SK-N-DZ (cell line): ENCODE data around the gene IMMP2L.

Experiments
- DNase-seq: peaks from one replicate; pipeline ENCODE4 v3.0.0-alpha.2; 2015; ENCODE audit warnings: low spot score

Gene IMMP2L

DNA sequence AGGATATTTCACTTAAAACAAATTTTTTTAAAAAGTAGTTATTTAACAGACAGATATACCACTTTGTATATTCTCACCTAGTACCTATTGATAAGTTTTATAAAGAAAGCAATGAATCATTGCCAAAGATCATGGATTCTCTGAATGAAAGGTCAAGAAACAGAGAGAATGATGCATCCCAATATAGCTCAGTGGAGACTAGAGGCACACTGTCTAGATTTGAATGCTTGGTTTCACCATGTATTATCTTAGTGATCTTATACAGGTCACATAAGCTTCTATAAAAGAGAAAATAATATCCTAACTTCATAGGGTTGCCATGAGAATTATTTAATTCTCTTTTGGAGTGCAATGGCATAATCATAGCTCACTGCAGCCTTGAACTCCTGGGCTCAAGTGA is 558.4 kb downstream of the IMMP2L start:
- no peak for DNase-seq

DNA sequence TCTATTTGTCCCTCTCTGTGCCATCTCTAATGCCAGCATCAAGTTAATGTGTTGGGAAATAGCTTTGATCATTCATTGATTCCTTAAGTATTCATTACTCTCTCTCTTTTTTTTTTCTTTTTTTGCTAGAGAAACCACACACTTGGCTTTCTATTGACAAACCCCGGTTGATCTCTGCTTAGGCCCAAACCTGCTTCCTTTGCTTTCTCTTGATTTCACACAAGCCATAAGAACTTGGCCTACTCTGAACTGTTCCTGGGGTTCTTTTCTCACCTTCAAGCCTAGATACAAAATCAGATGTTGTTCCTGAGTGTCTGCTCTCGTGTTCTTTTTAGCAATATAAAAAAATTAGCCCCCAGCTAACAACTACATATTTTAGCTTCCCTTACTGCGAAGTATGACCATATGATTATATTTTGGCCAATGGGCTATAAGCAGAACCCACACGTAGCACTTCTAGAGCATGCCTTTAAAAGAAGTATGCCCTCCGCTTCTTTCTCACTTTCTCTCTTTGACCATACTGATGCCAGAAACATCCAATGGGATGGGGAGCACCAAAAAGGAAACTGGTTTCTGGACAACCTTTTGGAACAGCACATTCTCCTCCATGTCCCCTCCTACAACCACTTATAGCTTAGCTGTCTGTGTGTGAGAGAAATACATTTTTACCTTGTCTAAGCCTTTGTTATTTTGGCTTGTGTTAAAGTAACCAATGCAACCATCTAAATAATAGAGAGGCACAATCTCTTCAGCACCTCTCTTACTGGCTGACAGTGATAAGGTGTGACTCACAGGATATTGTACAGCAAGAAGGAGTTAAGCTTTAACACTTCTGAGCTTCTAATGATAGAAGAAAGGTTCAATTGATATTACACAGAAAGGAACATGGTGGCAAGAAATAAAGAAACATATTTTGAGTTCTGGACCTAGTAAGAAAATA is 568.0 kb downstream of the IMMP2L start:
- DNase-seq = no peak

DNA sequence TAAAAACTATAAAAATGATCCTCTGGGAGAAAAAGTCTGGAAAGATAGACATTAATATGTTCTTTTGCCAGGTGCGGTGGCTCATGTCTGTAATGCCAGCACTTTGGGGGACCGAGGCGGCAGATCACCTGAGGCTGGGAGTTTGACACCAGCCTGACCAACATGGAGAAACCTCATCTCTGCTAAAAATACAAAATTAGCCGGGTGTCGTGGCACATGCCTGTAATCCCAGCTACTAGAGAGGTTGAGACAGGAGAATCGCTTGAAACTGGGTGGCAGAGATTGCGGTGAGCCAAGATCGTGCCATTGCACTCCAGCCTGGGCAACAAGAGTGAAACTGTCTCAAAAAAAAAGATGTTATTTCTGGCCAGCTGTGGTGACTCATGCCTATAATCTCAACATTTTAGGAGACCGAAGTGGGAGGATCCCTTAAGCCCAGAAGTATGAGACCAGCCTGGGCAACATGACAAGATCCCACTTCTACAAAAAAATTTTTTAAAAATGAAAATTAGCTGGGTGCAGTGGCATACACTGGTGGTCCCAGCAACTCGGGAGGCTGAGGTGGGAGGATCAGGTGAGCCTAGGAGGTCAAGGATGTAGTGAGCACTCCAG is 573.3 kb downstream of the IMMP2L start:
- no peak for DNase-seq

DNA sequence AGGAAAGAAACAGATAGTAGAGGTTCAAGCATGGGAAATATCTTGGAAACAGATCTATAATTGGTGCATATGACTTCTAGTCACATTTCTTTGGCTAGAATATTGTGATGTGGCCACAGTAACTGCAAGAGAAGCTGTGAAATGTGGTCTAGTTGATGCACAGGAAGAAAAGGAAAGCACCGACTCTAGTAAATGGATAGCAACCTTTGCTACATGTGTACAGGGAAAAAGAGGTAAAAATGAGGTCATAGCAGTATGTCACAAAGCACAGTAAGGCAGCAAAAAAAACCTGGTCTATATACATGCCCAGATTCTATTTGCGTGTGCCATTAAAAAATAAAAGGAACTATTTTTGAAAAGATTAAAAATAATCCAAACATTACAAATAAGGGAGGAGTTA is 573.9 kb downstream of the IMMP2L start:
- DNase-seq = no peak

DNA sequence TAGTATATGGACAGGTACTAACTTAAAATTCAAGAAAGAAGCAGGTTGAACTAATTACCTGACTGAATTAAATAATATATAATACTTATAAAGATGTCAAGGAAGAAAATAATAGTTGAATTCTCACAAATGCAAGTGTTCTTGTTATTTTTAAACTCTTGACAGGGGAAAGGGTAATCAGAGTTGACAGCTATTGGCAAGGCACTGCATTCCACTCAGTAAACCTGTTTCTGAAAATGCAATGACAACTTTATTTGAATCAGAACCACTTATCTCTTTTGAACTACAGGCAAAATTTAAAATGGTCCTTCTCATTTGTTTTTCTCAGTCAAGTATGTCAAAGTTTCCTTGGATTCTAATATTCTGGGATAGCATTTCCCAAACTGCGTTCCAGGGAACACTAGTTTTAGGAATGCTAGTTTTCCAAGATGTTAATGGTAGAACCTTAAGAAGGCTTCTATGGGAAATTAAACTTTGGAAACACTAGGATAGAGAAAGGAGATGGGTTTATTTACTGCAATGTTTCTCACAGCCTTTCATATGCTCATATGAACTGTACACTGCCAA is 575.1 kb downstream of the IMMP2L start:
- DNase-seq = no peak

DNA sequence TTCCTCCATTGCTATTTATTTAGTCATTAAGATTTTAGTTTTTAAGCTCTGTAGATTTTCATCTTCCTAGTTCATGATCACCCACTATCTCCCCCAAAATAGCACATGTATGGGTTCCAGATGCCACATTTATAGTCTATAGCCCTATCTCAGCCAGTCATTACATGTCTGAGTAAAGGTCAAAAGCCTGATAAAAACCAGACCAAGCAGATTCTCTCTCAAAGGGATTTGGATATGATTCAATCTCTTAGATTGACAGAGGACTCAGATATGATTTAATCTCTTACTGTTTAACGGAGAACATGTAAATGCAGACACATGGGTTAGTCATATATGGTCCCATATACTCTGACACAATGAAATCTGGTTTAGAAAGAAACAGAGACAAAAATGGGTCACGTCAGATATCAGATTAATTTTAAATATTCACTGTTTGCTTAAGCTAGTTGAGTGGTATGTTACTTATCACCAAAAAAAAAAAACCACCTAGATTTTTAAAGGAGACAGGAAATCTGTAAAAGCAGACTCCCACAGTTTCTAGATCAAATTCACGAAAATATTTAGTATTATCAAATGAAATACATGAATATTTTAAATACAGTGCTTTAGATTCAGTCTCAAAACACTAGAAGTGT is 578.4 kb downstream of the IMMP2L start:
- peak; percentile 97 for DNase-seq

DNA sequence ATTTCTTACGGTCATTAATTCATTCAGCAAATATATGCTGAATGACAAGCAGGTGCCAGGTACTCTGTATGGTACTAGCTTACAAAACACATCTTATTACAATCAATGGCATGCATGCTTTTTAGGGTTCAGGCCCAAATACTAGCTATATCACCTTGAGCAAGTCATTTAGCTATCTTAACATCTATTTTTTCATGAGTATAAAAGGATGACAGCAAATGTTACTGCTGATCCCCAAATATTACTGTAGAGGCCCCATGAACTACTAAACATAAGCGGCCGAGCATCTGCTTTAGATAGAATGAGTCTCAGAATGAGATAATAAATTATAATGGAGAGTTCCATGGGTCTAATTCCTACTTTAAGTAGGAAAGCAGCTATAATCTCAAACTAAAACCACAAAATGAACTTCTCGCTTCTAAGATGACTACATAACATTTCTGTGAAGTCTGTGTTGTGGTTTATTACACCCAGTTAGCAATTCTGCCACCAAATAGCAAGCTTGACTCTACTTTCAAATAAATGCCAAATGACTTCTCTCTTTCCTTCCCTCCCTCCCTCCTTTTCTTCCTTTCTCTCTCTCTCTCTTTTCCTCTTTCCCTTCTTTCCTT is 585.1 kb downstream of the IMMP2L start:
- no peak for DNase-seq

DNA sequence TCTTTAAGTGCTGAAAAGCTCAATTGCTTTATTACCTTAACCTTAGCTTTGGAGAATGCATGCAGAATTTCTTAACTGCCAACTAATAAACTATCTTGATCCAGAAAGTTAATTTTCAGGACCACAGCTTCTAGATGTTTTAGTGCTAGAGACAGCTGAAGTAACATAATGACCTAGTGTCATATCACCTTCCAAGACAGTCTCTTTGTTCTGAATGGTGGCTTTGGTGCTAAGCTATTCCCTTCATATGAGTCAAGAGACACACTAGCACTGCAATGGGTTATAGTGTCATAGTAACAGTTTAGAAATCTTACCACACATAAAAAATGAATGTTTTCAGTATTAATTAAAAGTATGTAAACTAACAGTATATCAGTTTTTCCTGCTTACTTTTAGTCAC is 586.8 kb downstream of the IMMP2L start:
- no peak for DNase-seq

DNA sequence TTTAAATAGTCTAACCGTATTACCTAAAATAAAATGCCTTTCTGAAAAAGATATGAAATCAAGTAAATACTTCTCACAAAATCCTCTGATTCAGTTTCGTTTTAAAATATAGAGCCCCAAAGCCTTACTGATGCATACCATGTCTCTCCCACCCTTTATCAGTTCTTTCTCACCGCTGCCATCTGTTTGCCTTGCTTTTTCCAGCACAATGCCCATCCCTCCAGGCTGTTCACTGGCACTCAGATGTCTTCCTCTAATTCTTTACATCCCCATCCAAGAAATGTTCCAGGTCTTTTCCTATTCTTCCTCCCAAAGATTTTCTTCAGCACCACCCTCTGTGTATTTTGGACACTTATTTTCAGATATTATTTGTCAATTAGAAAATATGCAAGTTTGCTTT is 587.9 kb downstream of the IMMP2L start:
- no peak for DNase-seq

DNA sequence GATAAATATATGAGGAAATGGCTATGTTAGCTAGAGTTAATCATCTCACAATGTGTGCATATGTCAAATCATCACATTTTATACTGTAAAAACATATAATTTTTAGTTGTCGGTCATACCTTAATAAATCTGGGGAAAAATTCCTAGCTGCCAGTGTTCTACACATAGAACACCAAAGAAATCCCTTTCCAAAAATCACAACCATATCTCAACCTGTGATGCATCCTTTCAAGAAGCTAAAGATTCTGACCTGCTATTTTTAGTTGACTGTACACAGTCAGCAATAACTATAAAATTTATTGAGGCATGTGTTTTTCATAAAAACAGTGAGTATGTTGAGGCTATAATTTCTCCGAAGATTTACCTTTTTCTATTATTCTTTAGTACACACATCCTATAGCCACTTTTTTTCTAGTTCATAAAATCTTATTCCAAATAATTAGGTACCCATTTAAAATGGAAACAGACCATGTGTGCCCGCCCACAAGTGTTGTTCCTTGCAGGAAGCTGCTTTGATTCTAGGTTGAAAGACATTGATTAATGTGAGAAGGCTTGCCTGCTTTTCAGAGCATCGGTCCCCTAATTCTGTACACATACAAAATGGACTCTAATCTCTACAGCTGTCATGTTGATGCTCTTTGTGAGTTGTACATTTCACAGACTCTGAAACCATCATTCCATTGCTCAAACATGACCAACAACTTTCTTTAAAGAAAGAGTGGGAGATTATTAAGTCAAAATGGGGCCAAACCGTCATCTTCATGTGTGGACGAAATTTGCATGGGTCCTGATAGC is 588.9 kb downstream of the IMMP2L start:
- peak; percentile 81 for DNase-seq

DNA sequence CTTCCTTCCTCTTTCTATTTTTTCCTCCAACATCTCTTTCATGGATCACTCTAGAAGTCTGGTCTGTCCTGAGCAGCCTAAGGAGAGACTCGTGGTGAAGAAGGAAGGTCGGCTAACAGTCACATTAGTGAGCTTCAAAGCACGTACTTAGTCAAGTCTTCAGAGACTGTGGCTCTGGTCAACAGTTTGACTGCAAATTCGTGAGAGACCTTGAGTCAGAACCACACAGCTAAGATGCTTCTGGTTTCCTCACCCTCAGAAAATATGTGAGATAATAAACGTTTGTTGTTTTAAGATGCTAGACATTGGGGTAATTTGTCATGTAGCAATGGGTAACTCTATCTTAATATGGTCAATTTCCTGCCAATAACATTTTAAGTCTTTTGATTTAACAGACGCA is 597.5 kb downstream of the IMMP2L start:
- no peak for DNase-seq

DNA sequence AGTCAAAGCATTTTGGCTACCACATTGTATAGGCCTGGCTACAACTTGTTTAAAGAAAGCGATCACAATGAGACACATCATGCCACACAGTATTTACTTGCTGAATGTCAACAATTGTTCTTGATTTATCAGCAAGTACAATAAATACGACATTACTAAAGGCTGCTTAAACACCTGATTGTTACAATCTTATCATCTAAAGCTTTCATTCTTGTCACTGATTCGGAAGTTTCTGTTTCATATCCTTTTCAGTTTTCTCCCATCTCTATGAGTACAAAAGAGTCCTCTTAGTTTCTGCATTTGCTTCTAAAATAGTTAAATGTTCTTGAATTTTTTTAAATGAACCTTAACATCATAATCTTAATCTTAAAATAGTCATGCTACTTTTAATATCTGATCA is 599.5 kb downstream of the IMMP2L start:
- no peak for DNase-seq

DNA sequence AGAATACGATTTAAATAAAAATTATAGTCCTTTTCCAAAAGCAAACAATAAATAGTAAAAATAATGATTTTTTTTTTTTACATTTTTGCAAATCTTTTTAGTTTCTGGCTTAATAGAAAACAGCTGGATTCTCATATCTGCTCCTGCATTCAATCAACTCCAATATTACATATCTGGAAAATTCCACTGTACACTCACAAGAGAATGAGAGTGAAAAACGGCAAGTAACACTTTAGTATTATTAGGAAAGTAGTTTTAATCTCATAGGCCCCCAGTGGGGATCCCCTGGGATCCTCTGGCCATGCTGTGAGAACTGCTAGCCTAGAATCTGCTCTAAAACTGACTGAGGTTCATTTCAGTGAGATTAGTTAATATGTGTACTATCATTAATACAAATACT is 599.9 kb downstream of the IMMP2L start:
- no peak for DNase-seq

DNA sequence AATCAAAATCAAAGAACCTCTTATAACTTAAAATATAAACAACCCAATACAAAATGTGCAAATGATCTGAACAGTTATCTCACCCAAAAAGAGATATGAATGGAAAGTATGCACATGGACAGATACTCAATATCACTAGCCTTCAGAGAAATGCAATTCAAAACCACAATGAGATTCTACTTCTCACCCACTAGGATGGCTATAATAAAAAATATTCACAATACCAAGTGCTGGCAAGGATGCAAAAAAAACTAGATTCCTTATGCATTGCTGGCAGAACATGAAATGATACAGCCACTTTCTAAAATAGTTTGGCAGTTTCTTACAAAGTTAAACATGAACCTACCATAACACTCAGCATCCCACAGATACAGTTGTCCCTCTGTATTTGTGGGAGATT is 601.5 kb downstream of the IMMP2L start:
- DNase-seq = no peak

DNA sequence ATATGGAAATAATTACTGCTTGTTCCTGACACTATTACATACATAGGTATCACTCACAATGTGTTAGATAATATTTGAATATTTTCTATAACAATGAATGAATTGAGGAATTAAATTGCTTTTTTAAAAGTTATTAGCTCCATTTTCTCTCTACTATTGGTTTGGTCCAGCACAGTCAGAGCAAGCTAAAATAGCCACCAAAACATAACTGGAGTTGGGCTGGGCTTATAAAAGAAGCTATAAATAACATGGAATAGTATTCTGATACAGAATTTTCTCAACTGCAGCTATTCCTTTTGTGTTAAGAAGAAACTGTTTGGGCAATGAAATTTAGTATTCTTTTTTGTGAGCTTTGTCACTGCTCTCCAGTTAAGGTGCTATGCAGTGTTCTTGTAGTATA is 614.0 kb downstream of the IMMP2L start:
- DNase-seq = no peak

DNA sequence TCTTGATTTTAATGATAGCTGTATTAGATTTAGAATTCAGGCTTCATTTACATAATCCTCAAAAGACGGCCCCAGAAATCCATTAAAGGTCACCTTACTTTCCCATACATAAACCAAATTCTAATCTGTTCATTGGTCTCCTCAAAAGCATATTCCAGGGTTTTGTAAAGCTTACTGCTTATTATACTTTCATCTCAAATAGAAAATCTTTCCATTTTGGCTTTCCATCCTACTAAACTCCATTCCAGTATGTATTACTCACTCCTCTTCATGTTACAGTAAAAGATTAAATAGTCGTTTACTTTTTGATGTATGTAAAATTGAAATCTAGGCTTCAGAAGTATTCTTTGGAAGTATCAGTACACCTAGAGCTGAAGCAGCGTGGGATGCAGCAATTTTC is 614.9 kb downstream of the IMMP2L start:
- no peak for DNase-seq

DNA sequence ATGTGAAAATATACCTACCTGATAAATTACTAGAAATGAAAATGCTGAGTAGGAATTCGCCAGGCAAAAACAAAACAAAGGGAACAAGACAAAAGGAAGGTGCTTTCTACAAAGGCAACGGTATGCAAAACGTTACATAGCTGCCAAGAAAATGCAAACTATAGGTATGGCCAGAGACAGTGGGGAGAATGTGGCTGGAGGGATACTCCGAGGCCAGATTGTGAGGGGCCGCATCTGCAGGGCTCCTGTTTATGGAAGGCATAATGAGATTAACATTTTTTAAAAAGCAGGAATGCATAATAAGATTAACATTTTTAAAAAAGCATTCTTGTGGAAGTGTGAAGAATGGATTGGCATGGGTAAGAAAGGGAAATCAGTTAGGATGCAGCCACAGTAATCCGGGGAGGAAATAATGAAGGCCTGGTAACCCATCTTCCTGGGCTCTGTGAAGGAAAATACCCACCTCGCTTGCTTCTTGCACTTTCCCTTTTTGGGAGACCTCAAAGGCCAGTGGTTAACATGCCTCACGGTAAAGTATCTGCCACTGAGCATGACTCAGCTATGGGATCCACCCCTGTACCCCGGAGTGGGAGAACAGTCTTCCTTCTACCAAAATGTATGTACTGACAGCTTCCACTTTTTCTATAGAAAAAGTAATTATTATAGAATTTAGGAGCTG is 617.2 kb downstream of the IMMP2L start:
- no peak for DNase-seq

DNA sequence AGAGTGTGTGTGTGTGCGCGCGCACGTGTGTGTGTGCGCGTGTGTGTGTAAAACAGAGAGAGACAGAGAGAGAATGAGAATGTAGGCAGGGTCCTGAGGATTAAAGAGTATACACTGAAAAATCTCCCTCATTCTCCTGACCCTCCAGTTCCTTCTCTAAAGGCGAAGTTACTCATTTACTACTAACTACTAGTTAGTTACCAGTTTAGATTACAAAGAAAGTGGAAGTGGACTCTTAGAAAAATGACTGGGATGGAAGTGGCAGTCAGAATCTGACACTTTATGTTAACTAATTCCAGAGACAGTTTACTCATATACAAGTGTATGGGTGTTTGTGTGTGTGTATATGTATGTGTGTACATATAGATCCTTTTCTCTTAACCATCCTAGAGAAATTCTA is 617.8 kb downstream of the IMMP2L start:
- no peak for DNase-seq

DNA sequence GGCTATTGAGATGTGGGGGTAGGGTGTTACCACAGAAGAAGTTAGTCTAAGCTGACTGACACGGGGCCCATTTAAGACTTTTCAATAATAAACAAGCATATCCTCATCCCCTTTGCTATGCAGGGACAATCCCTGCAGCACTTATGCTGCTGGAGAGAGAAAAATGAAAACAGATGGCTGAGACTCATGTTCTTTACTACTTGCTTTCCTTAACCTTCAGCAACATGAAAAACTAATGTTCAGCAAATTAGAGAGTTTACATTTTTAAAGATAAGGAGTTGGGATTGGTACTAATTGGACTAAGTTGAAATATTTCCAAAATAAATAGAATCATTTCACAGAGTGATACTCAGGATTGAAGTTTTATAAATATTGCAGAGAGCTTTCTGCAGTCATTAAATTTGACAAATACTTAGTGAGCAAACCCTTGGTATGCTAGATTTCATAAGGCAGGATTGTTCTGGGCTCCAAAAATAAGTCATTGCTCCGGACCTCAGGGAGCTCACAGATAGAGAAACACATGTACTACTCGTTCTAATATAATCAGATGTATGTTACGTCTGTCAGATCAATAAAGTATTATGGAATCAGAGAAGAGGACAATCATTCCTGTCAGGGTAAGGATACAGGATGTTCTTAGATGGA is 618.5 kb downstream of the IMMP2L start:
- no peak for DNase-seq

DNA sequence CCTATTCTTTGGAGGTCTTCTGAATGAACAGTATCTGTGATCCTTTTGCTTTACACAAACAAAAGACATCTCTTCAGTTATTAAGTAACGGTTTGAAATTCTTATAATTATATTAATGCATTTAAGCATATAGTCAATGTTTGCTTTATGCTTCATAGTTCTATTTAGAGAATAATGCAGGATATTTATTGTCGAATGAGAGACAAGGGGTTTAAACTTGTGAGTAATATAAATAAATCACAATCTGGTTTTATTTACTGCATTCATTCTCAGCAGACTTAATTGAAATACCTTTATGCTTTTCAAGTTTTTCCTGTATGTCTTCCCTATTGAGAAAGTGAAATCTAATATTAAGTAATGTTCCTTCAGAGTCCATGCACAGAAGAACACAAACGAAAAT is 620.9 kb downstream of the IMMP2L start:
- DNase-seq = no peak
